ENCODE results near the gene ATAD3B. TPM values are rescaled to one million over a fixed set of nuclear protein-coding genes. Genes with fewer than 3 reads are reported as not detected.

Gene ATAD3B
- total RNA-seq, 1 experiment from 2014 or later, result 63.6 TPM

GRCh38 chr1:1423245-1423597, 48.3 kb upstream of the ATAD3B start (continued):
- TF ChIP-seq, protein P1, sequence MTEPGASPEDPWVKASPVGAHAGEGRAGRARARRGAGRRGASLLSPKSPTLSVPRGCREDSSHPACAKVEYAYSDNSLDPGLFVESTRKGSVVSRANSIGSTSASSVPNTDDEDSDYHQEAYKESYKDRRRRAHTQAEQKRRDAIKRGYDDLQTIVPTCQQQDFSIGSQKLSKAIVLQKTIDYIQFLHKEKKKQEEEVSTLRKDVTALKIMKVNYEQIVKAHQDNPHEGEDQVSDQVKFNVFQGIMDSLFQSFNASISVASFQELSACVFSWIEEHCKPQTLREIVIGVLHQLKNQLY (CRISPR knock-in tag; IDR thresholded peaks at IDR 0.05), result no peak
- TF ChIP-seq USF1 (CRISPR knock-in tag; IDR thresholded peaks at IDR 0.05) (no peak), SMAD4 (CRISPR knock-in tag; IDR thresholded peaks at IDR 0.05) (no peak)

DNA sequence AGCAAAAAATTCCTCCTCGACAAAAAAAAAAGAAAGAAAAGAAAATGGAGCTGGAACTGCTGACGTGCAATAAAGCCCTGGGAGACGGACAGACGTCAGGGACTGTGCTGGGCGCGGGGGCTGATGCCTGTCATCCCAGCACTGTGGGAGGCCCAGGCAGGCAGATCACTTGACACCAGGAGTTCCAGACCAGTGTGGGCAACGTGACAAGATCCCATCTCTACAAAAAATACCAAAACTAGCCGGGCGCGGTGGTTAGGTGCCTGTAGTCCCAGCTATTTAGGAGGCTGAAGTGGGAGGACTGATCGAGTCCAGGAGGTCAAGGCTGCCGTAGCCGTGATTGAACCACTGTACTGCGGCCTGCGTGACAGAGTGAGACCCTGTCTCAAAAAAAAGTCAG, 46.9 kb upstream of the ATAD3B start:
- CTCF ChIA-PET, result interaction anchor here (0.7 kb wide), 1 partner anchor 79 kb away, joined by 3 read pairs; no protein-coding TSS in a partner anchor
- POLR2A ChIA-PET, result interaction anchor here (1.2 to 1.5 kb wide), 2 partner anchors 18 to 23 kb away, joined by 3 to 5 read pairs; no protein-coding TSS in a partner anchor
- no peak for ATAC-seq
- DNase-seq (ENCODE audit: low spot score), result no peak
- Mint-ChIP-seq H3K36me3 (no peaks in the 10 kb centered on the region), H3K9me3 (no peaks in the 10 kb centered on the region), H3K4me1 (peaks cover 33% of the 10 kb centered on the region), H3K27me3 (ENCODE audit: low read depth) (no peaks in the 10 kb centered on the region), H3K4me3 (peak overlapping the region; percentile 6; the same call in 1 of the 2 replicates), H3K27ac (no peak overlapping the region)
- TF ChIP-seq E2F5 (CRISPR knock-in tag; IDR thresholded peaks at IDR 0.05) (no peak), ETV6 (CRISPR knock-in tag; IDR thresholded peaks at IDR 0.05) (no peak), ZNF317 (CRISPR knock-in tag; IDR thresholded peaks at IDR 0.05; ENCODE audit: borderline replicate concordance, low read depth) (no peak), ARID4B (CRISPR knock-in tag; IDR thresholded peaks at IDR 0.05; ENCODE audit: borderline replicate concordance) (no peak), NFE2L1 (CRISPR knock-in tag; IDR thresholded peaks at IDR 0.05) (no peak), NFATC4 (CRISPR knock-in tag; IDR thresholded peaks at IDR 0.05) (no peak), PRRX2 (CRISPR knock-in tag; IDR thresholded peaks at IDR 0.05) (no peak)
- TF ChIP-seq, protein P2, sequence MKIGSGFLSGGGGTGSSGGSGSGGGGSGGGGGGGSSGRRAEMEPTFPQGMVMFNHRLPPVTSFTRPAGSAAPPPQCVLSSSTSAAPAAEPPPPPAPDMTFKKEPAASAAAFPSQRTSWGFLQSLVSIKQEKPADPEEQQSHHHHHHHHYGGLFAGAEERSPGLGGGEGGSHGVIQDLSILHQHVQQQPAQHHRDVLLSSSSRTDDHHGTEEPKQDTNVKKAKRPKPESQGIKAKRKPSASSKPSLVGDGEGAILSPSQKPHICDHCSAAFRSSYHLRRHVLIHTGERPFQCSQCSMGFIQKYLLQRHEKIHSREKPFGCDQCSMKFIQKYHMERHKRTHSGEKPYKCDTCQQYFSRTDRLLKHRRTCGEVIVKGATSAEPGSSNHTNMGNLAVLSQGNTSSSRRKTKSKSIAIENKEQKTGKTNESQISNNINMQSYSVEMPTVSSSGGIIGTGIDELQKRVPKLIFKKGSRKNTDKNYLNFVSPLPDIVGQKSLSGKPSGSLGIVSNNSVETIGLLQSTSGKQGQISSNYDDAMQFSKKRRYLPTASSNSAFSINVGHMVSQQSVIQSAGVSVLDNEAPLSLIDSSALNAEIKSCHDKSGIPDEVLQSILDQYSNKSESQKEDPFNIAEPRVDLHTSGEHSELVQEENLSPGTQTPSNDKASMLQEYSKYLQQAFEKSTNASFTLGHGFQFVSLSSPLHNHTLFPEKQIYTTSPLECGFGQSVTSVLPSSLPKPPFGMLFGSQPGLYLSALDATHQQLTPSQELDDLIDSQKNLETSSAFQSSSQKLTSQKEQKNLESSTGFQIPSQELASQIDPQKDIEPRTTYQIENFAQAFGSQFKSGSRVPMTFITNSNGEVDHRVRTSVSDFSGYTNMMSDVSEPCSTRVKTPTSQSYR (CRISPR knock-in tag; IDR thresholded peaks at IDR 0.05), result no peak

GRCh38 chr1:1425426-1425752, 46.2 kb upstream of the ATAD3B start:
- ChIA-PET CTCF (interaction anchor here (1.1 to 1.8 kb wide), 3 partner anchors 23 to 361 kb away, joined by 3 to 7 read pairs (median 3); partner anchors contain the start of gene CCNL2), POLR2A (interaction anchor here (1.2 to 1.5 kb wide), 2 partner anchors 19 to 23 kb away, joined by 3 to 5 read pairs; no protein-coding TSS in a partner anchor)
- no peaks in the 10 kb centered on the region for H3K9me3 Mint-ChIP-seq
- no peaks in the 10 kb centered on the region for H3K27me3 Mint-ChIP-seq (ENCODE audit: low read depth)
- ATAC-seq, result no peak
- H3K27ac Mint-ChIP-seq, result peak overlapping the region; percentile 74
- peak overlapping the region; percentile 10; the same call in 1 of the 2 replicates for H3K4me3 Mint-ChIP-seq
- DNase-seq (ENCODE audit: low spot score), result no peak
- peaks cover 38% of the 10 kb centered on the region for H3K4me1 Mint-ChIP-seq
- TF ChIP-seq GRHL2 (CRISPR knock-in tag; IDR thresholded peaks at IDR 0.05; ENCODE audit: insufficient replicate concordance, severe bottlenecking) (no peak), ZNF416 (CRISPR knock-in tag; IDR thresholded peaks at IDR 0.05) (no peak), CBFB (CRISPR knock-in tag; IDR thresholded peaks at IDR 0.05; ENCODE audit: low read depth) (no peak), NR1H2 (CRISPR knock-in tag; IDR thresholded peaks at IDR 0.05) (no peak), ETV6 (CRISPR knock-in tag; IDR thresholded peaks at IDR 0.05) (no peak)
- TF ChIP-seq, protein P3, sequence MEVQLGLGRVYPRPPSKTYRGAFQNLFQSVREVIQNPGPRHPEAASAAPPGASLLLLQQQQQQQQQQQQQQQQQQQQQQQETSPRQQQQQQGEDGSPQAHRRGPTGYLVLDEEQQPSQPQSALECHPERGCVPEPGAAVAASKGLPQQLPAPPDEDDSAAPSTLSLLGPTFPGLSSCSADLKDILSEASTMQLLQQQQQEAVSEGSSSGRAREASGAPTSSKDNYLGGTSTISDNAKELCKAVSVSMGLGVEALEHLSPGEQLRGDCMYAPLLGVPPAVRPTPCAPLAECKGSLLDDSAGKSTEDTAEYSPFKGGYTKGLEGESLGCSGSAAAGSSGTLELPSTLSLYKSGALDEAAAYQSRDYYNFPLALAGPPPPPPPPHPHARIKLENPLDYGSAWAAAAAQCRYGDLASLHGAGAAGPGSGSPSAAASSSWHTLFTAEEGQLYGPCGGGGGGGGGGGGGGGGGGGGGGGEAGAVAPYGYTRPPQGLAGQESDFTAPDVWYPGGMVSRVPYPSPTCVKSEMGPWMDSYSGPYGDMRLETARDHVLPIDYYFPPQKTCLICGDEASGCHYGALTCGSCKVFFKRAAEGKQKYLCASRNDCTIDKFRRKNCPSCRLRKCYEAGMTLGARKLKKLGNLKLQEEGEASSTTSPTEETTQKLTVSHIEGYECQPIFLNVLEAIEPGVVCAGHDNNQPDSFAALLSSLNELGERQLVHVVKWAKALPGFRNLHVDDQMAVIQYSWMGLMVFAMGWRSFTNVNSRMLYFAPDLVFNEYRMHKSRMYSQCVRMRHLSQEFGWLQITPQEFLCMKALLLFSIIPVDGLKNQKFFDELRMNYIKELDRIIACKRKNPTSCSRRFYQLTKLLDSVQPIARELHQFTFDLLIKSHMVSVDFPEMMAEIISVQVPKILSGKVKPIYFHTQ (CRISPR knock-in tag; IDR thresholded peaks at IDR 0.05), result no peak
- TF ChIP-seq, protein P4, sequence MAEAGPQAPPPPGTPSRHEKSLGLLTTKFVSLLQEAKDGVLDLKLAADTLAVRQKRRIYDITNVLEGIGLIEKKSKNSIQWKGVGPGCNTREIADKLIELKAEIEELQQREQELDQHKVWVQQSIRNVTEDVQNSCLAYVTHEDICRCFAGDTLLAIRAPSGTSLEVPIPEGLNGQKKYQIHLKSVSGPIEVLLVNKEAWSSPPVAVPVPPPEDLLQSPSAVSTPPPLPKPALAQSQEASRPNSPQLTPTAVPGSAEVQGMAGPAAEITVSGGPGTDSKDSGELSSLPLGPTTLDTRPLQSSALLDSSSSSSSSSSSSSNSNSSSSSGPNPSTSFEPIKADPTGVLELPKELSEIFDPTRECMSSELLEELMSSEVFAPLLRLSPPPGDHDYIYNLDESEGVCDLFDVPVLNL (CRISPR knock-in tag; IDR thresholded peaks at IDR 0.05; ENCODE audit: borderline replicate concordance, low read depth), result no peak
- H3K36me3 Mint-ChIP-seq, result no peaks in the 10 kb centered on the region

Measured in WTC11 (cell line).